Cerebellar nuclear complex (tissue), 1 donor: ENCODE measurements around the gene ODF4.
"Not testable (repeated sequence)": the region's sequence is repeated elsewhere in the genome, so short reads cannot be mapped to it uniquely, and the experiment has no call there.

ENCODE experiments used
- DNase-seq, 2 experiments: peaks; one replicate each; lab custom pipeline; 2025; lab: John Stamatoyannopoulos, UW

Gene ODF4

GRCh38 chr17:8326511-8327302, 12.9 kb upstream of the ODF4 start:
- DNase-seq = no peak

GRCh38 chr17:8327303-8327649, 12.4 kb upstream of the ODF4 start:
- DNase-seq = no peak

GRCh38 chr17:8332128-8332527, 7.5 kb upstream of the ODF4 start:
- DNase-seq = no peak

DNA sequence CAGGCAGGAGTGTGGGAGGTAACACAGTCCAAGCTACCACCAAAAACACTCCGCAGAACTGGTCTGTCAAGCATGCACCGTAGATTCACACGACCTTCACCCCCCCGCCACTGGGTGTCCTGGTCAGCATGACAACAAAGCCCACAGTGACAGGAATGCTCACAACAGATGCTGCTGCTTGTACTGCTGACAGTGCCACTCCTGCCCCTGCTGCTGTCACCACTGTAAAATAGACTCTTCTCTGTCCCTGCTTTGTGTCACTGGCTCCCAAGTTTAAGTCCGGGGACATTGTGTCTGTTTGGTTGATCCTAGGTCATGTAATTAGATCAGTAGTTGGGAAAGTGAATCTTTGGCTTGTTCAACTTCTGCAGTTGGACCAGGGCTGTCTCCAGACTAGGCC, 7.0 kb upstream of the ODF4 start:
- DNase-seq = no peak

DNA sequence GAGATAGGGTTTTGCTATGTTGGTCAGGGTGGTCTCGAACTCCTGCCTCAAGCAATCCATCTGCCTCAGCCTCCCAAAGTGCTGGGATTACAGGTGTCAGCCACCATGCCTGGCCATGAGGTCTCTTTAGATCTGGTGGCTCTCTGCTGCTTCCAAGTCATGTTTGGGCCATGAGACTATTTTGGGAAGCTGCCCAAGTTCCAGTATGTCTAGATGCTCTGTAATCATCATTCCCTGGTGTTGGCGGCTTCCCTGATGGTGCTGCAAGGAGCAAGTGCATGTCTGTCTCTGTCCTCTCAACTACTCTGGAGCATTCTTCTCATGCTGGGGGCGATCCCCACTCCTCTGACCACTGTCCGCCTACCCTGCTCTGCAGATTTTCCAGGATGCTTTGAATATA, 6.4 kb upstream of the ODF4 start:
- DNase-seq = no peak

DNA sequence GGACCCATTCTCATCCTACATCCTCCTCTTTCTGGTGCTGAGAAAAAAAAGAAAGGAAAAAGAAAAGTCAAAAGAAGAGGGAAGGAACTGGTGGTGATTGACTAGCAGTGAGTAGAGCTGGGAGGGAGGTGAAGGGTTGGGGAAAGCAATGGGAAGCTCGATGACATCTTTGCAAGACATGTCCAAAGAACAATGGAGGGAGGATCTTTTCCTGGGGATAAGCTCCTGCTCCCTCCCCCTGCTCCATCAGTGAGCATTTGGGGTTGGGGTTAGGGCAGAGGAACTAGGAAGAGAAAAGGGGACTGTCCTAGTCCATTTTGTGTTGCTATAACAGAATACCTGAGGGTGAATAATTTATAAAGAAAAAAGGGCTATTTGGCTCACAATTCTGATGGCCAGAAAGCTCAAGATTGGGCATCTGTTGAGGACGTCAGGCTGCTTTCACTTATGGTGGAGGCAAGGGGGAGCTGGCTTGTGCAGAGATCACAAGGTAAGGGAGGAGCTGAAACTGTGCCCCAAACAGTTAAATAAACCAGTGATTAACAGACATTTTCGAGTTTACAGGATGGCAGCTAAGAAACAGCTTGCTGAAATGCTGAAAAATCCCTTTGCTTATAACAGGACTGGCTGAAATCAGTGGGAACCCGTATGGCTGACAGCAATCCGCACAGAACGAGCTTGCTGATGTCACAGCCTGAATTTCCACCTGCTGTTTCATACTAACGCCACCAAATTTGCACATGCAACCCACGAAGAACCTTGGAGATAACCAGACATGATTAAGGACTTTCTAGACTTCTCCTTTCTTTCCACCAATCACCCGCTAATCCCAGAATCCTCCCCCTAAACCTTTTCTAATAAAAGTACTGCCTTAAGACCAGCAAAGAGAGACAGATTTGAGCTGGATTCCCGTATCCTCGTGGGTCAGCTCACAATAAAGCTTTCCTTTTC, 1.6 kb upstream of the ODF4 start:
- no peak for DNase-seq

GRCh38 chr17:8338753-8339140, 893 bp upstream of the ODF4 start:
- no peak for DNase-seq

- no peak for DNase-seq
Measured at GRCh38 chr17:8341456-8341855, 1.8 kb downstream of the ODF4 start.

- no peak for DNase-seq
Measured at GRCh38 chr17:8345052-8345690, 5.5 kb downstream of the ODF4 start.

DNA sequence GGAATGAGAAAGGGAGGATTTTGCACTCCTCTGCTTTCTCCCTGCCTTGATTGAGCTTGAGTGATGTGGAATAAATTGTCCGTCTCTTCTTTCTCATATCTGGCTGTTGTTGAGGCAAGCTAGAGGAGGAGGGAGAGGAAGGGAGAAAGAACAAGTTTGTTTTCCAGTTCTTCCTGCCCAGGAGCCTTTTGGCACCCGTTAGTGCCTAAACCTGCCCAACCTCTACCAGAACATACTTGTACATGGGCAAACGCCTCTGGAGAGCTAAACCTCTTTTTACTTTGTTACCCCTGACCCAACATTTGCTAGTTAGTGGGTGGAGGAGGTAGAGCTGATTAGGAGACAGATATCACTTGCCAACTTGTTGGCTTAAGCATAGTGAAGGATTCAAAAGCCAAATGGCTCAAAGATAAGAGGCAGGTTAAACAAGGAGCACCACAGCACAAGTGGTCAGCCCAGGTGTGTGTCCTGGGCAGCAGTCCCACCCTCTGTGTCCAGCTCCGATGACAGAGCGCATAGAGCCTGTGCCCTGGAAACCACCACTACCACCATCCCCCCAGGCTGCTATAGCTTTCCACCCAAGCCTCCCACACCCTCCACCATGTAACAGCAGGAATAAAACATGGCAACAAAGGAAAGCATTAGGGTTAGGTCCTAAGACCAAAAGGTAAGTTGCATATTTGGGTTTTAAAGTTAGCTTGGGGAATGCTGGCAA, 6.5 kb downstream of the ODF4 start:
- DNase-seq = no peak

DNA sequence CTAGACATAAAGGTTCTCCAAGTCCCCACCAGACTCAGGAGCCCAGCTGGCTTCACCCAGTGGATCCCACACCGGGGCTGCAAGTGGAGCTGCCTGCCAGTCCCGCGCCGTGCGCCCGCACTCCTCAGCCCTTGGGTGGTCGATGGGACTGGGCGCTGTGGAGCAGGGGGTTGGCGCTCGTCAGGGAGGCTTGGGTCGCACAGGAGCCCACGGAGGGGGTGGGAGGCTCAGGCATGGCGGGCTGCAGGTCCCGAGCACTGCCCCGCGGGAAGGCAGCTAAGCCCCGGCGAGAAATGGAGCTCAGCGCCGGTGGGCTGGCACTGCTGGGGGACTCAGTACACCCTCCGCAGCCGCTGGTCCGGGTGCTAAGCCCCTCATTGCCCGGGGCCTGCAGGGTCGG, 7.4 kb downstream of the ODF4 start:
- not testable (repeated sequence) for DNase-seq

DNA sequence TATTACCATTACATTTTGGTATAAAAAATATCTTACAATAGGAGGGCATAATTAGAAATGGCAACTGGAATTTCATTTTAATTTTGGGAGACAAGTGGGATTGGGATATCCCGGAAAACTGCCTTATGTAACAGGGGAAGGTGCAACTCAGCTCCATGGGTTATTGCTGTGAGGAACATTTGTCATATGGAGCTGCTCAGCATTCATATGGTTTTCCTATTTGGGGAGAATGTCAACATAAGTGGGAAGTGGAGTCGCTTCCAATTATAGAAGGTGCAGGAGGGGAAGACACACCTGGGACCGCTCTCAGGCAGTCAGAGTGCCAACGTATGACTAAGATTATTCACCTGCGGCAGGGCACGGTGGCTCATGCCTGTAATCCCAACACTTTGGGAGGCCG, 10.7 kb downstream of the ODF4 start:
- no peak for DNase-seq

DNA sequence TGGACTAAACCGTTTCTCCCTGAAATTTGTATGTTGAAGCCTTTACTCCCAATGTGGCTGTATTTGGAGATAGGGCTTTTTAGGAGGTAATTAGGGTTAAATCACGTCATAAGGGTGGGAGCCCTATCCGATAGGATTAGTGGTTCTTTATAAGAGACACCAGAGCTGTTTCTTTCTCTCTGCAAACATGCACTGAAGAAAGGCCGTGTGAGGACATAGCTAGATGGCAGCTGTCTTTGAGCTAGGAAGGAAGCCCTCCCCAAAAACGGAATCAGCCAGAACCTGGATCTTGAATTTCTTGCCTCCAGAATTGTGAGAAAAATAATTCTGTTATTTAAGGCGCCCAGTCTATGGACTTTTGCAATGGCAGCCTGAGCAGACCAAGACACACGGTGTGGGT, 14.1 kb downstream of the ODF4 start:
- DNase-seq = no peak

- DNase-seq = no peak
Measured at GRCh38 chr17:8354236-8354635, 14.6 kb downstream of the ODF4 start.

GRCh38 chr17:8357910-8358309, 18.3 kb downstream of the ODF4 start:
- no peak for DNase-seq

GRCh38 chr17:8359769-8360168, 20.1 kb downstream of the ODF4 start:
- no peak for DNase-seq

- DNase-seq = no peak
Measured at GRCh38 chr17:8360260-8360659, 20.6 kb downstream of the ODF4 start.

DNA sequence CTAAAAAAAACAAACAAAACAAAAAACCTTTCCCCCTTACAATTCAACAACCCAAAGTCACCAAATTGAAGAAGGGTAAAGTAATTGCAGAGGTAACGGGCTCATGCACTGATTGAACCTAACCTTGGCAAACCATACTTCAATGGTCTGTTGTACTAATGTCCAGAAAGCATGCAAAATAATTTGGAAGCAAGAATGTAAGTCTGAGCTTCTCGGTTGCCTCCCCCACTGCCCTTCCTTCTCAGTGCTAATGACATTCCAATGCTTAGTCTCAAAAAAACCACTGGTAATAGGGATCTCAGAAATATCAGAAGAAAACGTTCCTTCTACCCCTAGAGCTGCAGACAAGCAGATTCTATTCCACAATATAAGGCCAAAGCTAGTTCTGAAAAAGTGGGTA, 21.1 kb downstream of the ODF4 start:
- no peak for DNase-seq

DNA sequence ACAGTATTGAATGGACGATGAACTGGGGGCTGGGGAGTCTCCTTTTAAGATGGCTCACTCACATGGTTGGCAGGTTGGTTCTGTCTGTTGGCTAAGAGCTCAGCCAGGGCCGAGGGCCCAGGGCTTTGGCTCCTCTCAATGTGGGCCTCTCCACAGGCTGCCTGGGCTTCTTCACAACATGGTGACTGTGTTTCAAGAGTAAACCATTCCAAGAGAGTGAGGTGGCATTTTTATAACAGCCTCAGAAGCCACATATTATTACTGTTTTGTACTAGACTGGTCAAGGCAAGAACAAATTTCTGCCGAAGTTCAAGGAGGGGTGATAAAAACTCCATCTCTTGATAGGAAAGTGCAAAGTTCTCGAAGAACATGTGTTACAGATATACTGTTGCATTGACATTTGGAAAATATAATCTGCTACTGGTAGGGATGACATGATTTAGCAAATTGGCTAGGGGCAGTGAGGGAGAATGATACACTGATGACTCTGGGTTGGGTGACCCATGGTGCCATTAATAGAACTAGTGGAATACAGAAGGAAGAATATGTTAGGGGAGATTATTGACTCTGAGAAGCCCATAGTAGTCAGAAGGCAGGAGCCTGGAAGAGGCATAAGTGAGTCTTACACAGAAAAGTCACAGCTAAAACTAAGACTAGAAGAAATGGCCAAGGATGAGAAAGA, 23.2 kb downstream of the ODF4 start:
- no peak for DNase-seq

DNA sequence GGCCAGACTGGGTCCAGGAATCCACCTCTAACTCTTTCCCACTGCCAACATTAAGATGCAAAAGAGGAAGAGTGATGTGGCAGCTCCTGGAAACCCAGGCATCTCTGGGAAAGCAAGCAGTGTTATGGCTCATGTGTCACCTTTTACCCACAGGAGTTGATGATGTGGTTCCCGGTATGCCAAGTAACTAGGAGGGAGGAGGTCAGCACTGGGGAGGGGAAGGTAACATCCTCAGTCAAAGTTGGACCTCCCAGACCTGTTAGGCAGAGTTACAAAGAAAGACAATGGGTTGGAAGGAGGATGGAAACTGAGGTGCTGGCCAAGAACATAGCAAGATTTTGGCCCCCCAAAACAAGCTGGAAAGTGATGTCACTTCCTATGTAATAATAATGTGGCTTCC, 25.5 kb downstream of the ODF4 start:
- no peak for DNase-seq

- no peak for DNase-seq
Measured at GRCh38 chr17:8366231-8366630, 26.6 kb downstream of the ODF4 start.

GRCh38 chr17:8368193-8368592, 28.6 kb downstream of the ODF4 start:
- DNase-seq = no peak
